GM18907 (cell line): ENCODE results near the gene LSM2.
A peak's percentile ranks its signal among the peaks of the same experiment; 100 is the strongest.
"Not testable (repeated sequence)": the region's sequence is repeated elsewhere in the genome, so short reads cannot be mapped to it uniquely, and the experiment has no call there.

Source experiments
- ATAC-seq: cut with Tn5 transposase; IDR thresholded peaks from one replicate; pipeline ENCODE4 v1.9.1; 2021; ENCODE audit warnings: mild to moderate bottlenecking, moderate library complexity; ENCODE audit not compliant: unreplicated experiment

Gene LSM2

DNA sequence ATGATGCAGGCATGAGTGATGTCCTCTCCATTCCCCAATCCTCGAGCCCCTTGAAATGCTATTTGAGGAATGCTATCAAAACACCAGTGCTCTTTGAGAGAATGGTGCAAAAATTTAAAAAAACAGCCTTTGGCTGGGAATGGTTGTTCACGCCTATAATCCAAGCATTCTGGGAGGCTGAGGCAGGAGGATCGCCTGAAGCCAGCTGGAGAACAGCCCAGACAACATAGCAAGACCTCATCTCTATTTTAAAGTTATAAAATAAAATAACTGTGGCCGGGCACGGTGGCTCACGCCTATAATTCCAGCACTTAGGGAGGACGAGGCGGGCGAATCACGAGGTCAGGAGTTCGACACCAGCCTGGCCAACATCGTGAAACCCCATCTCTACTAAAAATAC, 7.0 kb downstream of the LSM2 start:
- ATAC-seq: no peak

GRCh38 chr6:31797588-31797987, 9.2 kb downstream of the LSM2 start:
- ATAC-seq: no peak

- no peak for ATAC-seq
Observed at GRCh38 chr6:31796993-31797385, 9.8 kb downstream of the LSM2 start.

DNA sequence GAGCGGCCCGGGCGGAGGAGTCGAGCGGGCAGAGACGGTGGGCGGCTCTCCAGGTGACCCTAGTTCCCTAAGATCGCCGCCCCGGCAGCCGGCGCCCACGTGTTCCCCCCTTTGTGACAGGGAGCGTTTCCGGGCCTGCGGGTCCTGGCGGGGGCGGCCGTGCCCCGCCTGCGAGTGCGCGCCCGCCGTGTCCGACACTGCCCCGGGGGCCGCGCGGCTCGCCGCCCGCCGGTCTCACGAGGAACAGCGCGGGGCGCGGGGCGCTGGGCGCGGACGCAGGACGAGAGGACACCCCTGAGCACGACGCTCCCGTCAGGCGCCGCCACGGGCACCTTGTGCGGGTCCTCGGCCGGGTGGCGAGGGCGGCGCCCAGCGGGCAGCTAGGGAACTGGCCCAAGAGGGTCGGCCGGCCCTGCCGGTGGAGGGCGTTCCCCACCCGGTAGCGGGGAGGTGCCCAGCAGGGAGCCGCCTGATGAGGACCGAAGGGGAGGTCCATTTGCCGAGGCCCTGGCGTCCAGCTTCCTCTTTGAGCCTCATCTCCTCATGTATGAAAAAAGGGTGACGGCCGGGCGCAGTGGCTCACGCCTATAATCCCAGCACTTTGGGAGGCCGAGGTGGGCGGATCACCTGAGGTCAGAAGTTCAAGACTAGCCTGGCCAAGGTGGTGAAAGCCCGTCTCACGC, 11.0 kb downstream of the LSM2 start, which contains the start of gene VARS1:
Gene VARS1, minus strand, starts transcription at position 137 of the 683 bp plus-strand sequence. CDS start 535 bp downstream, outside the sequence.
- peak; percentile 68 for ATAC-seq

- ATAC-seq: peak; percentile 18
Observed at GRCh38 chr6:31794866-31795615, 11.7 kb downstream of the LSM2 start.

GRCh38 chr6:31794294-31794865, 12.4 kb downstream of the LSM2 start:
- ATAC-seq: no peak

DNA sequence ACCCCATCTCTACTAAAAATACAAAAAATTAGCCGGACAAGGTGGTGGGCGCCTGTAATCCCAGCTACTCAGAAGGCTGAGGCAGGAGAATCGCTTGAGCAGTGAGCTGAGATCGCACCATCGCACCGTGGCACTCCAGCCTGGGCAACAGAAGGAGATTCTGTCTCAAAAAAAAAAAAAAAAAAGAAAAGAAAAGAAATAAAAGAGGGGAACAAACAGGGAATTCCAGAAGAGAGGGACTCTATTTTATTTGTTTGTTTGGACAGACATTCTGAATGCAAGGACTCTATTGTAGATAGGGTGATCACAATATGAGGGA, 12.9 kb downstream of the LSM2 start:
- not testable (repeated sequence) for ATAC-seq

- no peak for ATAC-seq
Observed at GRCh38 chr6:31792761-31793171, 14.0 kb downstream of the LSM2 start.

GRCh38 chr6:31792090-31792374, 14.7 kb downstream of the LSM2 start:
- no peak for ATAC-seq

DNA sequence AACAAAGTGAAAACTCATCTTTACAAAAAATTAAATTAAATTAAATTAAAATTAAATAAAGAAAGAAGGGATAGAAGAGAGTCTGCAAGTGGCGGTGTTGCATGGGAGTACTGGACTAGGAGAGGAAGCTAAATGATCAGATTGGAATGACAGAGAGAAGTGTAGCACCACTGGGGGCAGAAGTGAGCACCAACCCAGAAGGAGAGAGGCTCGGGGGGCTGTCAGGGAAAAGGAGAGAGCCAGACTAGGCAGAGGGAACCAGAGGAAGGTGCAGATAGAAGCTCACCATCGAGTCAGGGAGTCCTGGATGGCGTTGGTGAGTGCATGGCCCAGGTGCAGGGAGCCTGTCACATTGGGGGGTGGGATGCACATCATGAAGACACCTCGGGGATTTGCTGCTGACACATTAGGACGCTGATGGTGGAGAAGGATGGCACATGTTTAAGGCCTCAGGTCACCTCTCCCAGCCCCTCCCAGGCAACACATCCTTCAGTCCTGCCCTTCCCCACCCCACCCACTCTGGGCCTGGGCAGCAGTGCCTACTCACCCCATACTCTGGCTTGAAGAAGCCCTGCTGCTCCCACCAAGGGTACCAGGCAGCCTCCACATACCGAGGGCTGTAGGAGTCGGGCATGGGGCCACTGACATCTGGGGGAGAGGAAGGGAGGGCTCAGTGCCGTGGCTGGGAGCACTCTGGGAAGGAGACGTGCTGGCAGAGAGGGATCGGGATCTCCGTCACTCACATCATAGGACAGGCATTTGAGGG, 15.3 kb downstream of the LSM2 start:
- no peak for ATAC-seq

DNA sequence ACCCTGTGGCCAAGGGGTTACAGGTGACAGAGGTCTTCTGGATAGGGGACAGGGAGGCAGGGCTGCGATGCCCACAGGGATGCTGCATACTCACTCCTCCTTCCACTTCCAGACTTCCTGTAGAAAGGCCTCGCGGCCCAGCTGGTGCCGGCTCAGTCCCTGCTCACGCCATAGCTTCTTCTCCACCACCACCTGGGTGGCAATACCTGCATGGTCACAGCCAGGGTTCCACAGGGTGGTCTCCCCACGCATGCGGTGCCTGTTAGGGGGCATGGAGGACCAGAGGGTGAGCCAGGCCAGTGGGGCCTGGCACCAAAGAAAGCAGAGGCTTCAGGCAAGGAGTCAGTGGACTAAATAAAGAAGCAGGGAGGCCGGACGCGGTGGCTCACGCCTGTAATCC, 21.3 kb downstream of the LSM2 start:
- ATAC-seq: no peak

DNA sequence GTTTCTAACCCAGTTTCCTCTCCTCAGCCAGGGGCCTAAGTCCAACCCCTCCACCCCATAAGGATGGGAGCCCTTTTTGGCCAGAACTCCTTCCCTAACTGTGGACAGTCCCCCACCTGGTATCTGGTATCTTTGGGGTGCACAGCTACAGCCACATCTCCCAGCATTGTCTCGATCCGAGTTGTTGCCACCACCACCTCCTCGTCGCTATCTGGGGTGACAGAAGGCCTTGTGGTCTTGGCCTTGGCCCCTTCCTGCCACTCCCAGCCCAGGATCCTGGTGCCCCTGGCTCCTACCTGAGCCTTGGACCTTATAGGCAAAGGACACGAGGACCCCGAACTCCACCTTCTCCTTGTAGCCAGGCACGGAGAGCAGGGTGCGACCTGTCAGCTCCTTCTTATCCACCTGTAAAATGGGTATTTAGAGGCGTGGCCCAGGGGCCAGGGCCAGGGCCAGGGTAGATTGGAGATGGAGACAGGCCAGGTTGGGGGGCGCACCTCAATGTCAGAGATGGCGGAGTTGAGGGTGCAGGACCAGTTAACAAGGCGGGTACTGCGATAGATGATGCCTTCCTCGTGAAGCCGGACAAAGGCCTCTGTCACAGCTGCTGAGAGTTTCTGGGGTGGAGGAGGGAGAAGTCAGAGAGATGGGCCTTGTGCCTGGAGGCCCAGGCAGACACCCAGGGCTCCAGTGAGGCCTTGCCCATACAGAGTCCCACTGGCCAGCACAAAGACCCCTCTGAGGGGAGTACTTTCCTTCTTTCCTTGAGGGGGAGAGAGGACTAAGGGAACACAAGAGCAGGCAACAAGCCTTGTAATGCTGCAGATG, 22.5 kb downstream of the LSM2 start:
- no peak for ATAC-seq

GRCh38 chr6:31782126-31782855, 24.5 kb downstream of the LSM2 start:
- ATAC-seq: no peak

GRCh38 chr6:31781244-31782125, 25.3 kb downstream of the LSM2 start:
- ATAC-seq: no peak

DNA sequence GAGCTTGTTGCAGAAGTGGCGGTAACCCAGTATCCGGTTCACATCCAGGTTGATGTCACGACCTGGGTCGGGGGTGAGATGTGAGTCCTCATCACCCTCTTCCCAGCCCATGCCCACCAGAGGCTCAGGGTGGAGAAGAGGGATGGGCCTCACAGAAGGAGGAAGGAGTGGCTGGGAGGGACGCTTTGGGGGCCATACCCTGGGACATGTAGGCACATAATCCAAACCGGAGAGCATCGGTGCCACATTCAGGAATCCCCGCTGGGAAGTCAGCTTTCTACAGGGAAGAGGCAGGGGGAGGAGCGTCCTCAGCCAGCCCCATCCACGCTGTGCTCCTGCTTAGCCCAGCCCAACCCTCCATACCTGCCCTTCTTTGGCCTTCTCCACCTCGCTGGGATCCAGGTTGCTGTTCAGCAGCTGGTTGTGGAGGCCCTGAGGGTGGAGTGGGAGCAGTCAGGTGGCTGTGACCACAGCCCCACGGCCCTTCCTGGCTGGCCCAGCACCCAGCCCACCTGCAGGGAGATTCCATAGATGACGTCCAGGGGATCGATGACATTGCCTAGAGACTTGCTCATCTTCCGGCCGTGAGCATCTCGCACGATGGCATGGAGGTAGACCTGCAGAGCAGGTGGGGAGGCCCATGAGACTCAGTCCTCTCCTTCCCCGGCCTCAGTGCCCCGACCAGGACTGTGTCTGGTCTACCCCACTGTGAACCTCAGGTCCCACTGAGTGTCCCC, 26.1 kb downstream of the LSM2 start:
- no peak for ATAC-seq

DNA sequence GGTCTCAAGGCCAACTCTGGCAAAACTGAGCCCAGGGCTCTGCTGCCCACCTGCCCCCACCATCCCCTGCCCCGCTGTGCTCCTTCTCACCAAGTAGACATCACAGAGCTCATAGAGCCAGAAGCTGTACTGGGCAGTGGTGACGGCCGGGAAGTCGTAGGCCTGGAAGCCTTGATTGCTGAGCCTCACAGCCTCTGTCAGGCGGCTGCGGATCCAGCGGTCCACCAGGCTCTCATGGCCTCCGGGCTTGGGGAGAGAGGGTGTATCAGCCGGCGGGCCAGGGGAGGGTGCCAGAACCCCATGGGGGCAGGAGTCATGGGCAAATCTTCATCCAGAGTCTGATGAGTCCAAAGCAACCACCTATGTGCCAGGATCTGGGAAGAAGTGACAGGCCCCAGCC, 26.9 kb downstream of the LSM2 start:
- ATAC-seq: no peak

- no peak for ATAC-seq
Observed at GRCh38 chr6:31778999-31779885, 27.5 kb downstream of the LSM2 start.

DNA sequence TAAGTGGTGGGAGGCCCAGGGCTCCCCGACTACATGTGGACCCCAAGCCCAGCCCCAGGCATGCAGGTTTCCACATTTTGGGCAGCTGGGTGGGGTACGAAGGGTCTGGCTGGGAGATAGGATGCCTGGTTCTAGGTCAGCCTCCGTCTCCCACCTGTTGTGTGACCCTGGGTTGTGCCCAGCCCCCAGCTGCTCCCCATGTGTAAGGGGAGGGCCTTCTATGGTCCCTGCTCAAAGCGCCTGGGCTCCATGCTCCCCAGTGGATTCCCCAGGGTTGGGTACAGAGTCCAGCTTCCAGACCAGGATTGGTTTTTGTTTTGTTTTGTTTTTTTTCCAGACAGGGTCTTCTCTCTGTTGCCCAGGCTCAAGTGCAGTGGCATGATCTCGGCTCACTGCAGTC, 28.6 kb downstream of the LSM2 start:
- ATAC-seq: no peak
